Hematopoietic multipotent progenitor cell treated with erythropoietin and hydrocortisone succinate and interleukin-3 and kit ligand, for 17 days (in vitro differentiated cells): ENCODE data around the gene NOS1AP.

Source experiments
- DNase-seq: peaks from one replicate; pipeline ENCODE4 v3.0.0-alpha.2; 2015; ENCODE audit warnings: low spot score

The NOS1AP gene

GRCh38 chr1:162138599-162139181 is 69.2 kb downstream of the NOS1AP start:
- no peak for DNase-seq

GRCh38 chr1:162139211-162139610 is 69.7 kb downstream of the NOS1AP start:
- DNase-seq: no peak

DNA sequence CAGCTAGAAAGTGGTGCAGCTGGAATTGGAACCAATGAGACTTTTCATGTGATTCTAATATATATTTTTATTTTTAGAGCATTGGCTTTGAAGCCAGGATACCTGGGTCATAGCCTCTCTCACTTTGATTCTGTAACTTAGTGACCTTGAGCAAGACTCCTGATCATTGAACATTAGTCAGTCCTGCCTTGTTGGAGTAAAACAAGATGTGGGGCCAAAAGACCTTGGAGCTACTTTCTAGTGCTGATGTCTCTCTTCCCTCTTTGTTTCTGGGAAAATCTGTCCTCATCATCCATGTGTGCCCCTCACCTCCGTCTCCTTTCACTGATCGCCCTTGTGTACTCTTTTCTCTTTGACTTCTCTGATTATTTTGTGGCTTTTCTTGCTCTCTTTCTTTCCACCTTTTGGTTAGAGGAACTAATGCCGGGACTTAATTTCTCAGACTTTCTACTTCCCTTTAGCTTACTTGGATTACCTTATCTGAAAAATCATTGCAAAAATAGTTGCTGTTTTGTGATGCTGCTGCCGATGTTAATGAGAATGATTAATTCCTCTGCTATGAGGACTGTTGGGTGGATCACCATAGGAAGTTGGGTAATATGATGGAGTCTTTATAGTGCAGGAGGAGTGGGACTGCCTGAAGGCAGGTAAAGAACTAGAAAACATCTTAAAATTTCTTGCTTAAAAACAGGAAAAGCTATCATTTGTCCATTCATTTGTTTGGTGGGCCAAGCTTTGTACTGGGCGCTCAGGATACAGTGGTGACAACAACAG is 72.0 kb downstream of the NOS1AP start:
- no peak for DNase-seq

DNA sequence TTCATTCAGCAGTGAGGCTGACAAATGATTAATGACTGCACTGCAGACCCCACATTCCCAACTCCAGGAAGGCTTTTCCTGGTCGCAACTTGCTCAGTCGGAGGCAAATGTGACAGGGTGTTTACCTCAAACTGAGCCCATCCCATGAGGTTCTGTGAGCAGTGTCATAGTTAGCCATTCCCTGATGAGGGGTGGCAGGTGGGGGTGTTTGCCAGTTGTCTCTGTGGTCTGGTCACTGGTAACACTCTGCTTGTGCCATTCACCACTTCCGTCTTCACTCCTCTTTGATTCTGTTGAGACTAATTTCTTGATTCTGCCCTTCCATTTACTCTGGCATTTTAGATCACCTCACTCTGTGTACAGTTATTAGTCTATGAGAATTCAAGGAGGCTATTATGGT is 73.5 kb downstream of the NOS1AP start:
- no peak for DNase-seq

- DNase-seq: no peak
These were observed 74.8 kb downstream of the NOS1AP start for GRCh38 chr1:162144268-162144667.

DNA sequence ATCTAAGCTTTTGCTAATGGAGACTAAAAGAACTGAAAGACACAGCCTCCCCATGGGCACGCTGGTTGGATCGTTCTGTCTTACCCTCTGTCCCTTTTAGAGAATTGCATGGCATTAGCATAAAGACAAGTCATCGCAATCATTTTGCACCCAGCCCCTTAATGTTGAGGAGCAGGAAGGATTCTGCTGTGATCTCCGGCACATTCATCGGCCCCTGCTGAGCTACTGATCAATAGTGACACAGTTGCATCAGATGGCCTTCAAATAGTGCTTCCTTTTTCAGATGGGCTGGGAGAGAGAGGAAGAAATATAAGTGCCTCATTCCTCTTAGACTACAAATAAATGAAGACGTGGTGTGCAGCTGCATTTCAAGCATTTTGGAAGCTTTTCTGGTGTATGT is 75.4 kb downstream of the NOS1AP start:
- DNase-seq: no peak

DNA sequence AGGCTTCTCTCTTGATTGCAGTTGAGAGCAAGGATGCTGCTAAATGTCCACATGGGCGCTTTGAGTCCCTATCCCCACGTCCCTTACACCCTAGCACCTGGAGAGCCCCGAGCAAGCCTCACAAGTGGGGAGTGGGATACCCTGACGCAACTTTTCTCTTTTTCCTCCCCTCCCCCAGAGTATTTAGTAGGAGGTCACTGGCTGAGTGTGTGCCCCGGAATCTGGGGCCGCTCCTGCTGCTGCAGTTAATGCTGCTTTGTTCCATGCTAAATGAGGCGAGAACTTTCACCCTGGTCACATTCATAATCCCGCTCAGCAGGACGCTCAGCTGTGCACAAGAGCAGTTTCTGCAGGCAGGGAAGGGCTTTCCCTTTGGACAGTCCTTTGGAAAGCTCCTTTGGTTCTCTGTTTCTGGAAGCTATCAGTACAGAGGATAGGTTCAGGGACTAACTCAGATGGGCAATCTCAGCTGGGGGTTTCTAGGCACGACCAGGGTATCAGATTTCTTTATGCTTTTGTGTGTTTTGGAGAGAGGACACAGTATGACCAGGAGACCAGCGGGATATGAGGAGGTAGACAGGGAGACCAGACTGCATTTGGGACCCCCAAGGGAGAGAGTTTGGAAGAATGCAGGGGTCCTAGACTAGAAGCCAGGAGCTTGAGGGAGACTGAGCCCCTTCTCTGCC is 75.9 kb downstream of the NOS1AP start:
- DNase-seq: no peak

DNA sequence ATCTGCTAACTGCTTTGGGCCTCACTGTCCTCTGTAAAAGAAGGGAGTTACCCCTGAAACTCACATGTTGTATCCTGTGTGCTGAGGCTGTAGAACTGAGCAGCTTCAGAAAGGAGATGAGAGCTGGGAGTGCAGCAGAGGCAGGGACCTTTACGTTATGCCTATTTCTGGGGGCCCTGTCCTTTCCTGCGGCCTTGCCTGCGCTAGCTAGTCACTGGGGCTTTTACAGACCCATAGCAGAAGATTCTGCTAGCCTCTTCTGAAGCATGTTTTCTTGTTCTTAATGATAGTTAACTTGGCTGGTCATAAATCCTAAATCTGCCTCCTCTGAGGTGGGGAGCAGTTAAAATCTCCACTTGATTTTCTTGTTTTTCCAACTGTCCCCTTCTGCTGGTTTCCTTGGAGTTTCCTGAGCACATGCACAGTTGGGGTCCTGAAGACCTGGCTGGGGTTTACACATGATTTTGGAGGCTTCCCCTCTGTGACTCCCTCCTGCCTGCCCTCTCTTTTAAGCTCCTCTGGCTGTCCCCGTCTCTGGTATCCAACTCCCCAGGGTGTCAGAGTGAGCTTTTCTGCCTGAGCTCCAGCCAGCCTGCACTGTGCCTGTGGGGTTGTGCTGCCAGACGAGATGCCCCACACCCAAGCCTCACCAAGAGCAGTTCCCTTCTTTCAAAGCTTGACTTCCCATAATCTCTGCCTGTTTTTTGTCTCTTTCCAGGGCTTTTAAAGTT is 76.6 kb downstream of the NOS1AP start:
- DNase-seq: no peak

GRCh38 chr1:162147760-162148159 is 78.3 kb downstream of the NOS1AP start:
- DNase-seq: no peak

GRCh38 chr1:162150112-162150511 is 80.6 kb downstream of the NOS1AP start:
- no peak for DNase-seq

GRCh38 chr1:162151900-162152829 is 82.7 kb downstream of the NOS1AP start:
- DNase-seq: no peak

DNA sequence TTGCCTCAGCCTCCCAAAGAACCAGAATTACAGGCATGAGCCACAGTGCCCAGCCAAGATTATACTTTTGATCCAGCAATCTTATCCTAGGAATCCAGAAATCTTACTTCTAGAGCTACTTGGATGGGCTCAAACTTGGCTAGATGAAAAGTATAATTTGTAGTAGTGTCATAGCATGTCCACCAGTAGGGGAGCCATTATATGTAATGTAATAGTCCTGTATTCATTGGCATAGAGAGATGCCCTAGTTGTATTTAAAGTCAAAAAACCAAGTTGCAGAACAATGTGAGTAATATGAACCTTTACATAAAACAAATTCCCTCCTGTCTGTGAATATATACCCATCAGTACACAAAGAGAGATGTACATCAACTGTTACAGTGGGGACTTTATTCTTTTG is 83.9 kb downstream of the NOS1AP start:
- no peak for DNase-seq

- no peak for DNase-seq
These were observed 88.0 kb downstream of the NOS1AP start for GRCh38 chr1:162157469-162157868.

GRCh38 chr1:162158624-162159271 is 89.3 kb downstream of the NOS1AP start:
- DNase-seq: no peak

- no peak for DNase-seq
These were observed 90.0 kb downstream of the NOS1AP start for GRCh38 chr1:162159515-162159914.

- no peak for DNase-seq
These were observed 92.5 kb downstream of the NOS1AP start for GRCh38 chr1:162161916-162162550.

DNA sequence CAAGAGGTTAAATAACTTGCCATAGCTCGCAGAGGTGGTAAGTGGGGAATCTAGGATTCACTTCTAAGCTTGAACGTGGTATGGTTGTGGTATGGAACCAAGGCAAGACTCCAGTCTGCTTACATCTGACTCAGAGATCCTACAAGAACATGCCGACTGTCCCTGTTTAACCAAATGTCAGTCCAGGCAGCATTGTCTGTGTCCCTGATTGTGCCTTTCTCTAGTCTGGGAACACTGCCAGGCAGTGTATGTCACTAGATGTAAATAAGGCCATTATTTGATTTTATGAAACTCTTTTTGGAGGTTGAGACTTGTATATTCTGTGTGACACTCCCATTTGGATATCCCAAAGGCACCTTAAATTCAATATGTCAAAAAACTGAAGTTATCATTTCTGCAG is 96.0 kb downstream of the NOS1AP start:
- DNase-seq: no peak

DNA sequence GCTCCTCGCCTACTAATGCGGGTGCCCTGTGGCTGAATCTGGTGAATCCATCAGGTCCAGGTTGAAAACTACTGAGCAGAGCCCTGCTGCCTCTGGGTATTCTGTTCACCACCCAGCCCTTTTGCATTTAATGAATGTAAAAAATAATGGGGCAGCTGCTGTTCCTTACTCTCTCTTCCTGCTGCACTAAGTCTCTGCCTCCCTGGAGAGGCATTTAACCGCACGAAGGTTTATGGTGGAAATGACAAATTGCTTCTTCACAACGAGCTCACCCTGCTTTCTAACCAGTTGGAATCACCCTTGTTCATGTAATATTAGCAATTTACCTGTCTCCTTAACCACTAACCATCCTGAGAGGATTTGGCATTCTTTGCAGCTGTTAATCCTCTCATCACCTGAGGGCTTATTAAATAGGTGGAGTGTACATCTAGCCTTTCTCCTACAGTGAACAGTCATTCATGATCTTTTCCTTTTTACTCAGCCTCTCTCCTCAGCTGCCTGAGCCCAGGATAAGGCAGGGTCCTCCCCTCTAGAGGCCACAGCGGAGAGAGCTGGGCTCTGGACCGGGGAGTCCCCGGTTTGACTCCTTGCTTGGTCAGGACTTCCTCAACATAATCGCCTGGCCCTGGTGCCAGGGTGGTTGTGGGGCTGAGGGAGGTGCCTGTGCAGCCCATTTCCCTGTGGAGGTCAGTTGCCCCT is 97.6 kb downstream of the NOS1AP start:
- no peak for DNase-seq

DNA sequence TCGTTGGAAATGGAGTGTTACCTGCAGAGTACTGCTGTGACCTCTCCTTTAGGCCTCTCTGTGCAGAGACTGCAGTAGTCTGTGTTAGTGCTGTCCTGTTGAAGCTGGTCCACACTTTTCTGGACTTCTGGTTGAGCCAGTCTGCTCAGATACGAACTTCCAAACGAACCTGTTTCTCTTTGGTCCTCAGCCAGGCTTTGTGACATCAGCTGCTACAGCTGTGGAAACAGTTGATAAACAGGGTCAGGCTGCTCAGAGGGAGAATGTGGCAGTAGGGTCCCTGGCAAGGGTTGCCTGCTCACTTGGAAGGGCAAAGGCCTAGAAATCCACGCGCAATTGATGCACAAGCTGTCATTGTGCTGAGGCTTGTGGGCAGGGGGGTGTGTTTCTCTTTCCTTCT is 98.8 kb downstream of the NOS1AP start:
- DNase-seq: no peak
